HepG2 (cell line): ENCODE data around the gene KISS1. TPM values are rescaled to one million over a fixed set of nuclear protein-coding genes. Genes with fewer than 3 reads are reported as not detected.

Experiments used
- CREBL2 ChIP-seq: sonication (generic); formaldehyde crosslinking; IDR thresholded peaks from 2 replicates; pipeline ENCODE4 v1.8.1; 2023; ENCODE audit warnings: missing genetic modification reagents, mild to moderate bottlenecking, borderline replicate concordance
- CSRNP1 ChIP-seq: sonication (generic); formaldehyde crosslinking; IDR thresholded peaks from 2 replicates; pipeline ENCODE4 v1.8.1; 2023; ENCODE audit warnings: mild to moderate bottlenecking, missing genetic modification reagents
- GLMP ChIP-seq: sonication (generic); formaldehyde crosslinking; IDR thresholded peaks from 2 replicates; pipeline ENCODE4 v1.9.0; 2021; ENCODE audit warnings: missing genetic modification reagents, mild to moderate bottlenecking, borderline replicate concordance
- HMGA1 ChIP-seq: sonication (generic); formaldehyde crosslinking; conservative IDR thresholded peaks from 2 replicates; pipeline ENCODE4 v1.4.0; 2020; ENCODE audit warnings: missing genetic modification reagents
- HNRNPLL ChIP-seq: fragments of 200-400 bp; formaldehyde crosslinking; IDR thresholded peaks from 2 replicates; pipeline ENCODE4 v1.6.1; 2017; ENCODE audit warnings: mild to moderate bottlenecking, low read depth, low read length; ENCODE audit not compliant: poor library complexity, severe bottlenecking
- IRF1 ChIP-seq: sonication (generic); formaldehyde crosslinking; IDR thresholded peaks from 2 replicates; pipeline ENCODE4 v1.4.0; 2020; ENCODE audit warnings: low read depth, mild to moderate bottlenecking, missing genetic modification reagents
- LCORL ChIP-seq, 2 experiments: fragments of 450-650 bp in 1 of 2; sonication (generic) in 1 of 2; formaldehyde crosslinking in 1 of 2; IDR thresholded peaks; 2 replicates each; pipeline versions ENCODE4 v1.5.0 to v1.6.1; 2017 to 2020; ENCODE audit warnings: antibody characterized with exemption in 1 of 2, missing genetic modification reagents in 1 of 2
- MIER2 ChIP-seq: IDR thresholded peaks from 2 replicates; pipeline ENCODE4 v1.6.1; 2016; ENCODE audit warnings: missing biosample characterization, missing genetic modification reagents
- NCOA1 ChIP-seq: sonication (generic); formaldehyde crosslinking; IDR thresholded peaks from 2 replicates; pipeline ENCODE4 v1.9.0; 2021; ENCODE audit warnings: missing genetic modification reagents
- NCOA5 ChIP-seq: sonication (generic); formaldehyde crosslinking; IDR thresholded peaks from 2 replicates; pipeline ENCODE4 v1.4.0; 2020; ENCODE audit warnings: missing genetic modification reagents
- NFKB2 ChIP-seq: sonication (generic); formaldehyde crosslinking; IDR thresholded peaks from 2 replicates; pipeline ENCODE4 v1.4.0; 2020; ENCODE audit warnings: missing genetic modification reagents, borderline replicate concordance
- NR0B2 ChIP-seq: sonication (generic); formaldehyde crosslinking; IDR thresholded peaks from 2 replicates; pipeline ENCODE4 v1.4.0; 2020; ENCODE audit warnings: mild to moderate bottlenecking, missing genetic modification reagents
- ONECUT2 ChIP-seq: sonication (generic); formaldehyde crosslinking; IDR thresholded peaks from 2 replicates; pipeline ENCODE4 v1.4.0; 2020; ENCODE audit warnings: missing genetic modification reagents
- RELA ChIP-seq: sonication (generic); formaldehyde crosslinking; IDR thresholded peaks from 2 replicates; pipeline ENCODE4 v1.4.0; 2020; ENCODE audit warnings: missing genetic modification reagents
- STAG1 ChIP-seq: sonication (generic); formaldehyde crosslinking; IDR thresholded peaks from 2 replicates; pipeline ENCODE4 v1.4.0; 2020; ENCODE audit warnings: missing genetic modification reagents
- TCF7 ChIP-seq: sonication (generic); IDR thresholded peaks from 2 replicates; pipeline ENCODE4 v1.6.1; 2016; ENCODE audit warnings: antibody characterized with exemption, low read depth
- UBTF ChIP-seq: sonication (generic); formaldehyde crosslinking; IDR thresholded peaks from 2 replicates; pipeline ENCODE4 v1.4.0; 2020; ENCODE audit warnings: mild to moderate bottlenecking, missing genetic modification reagents
- ZNF572 ChIP-seq: sonication (generic); formaldehyde crosslinking; IDR thresholded peaks from 2 replicates; pipeline ENCODE4 v1.5.1; 2020; ENCODE audit warnings: mild to moderate bottlenecking, missing genetic modification reagents
- ZNF574 ChIP-seq: sonication (generic); formaldehyde crosslinking; IDR thresholded peaks from 2 replicates; pipeline ENCODE4 v1.4.0; 2020; ENCODE audit warnings: missing genetic modification reagents
- ZNF775 ChIP-seq: sonication (generic); formaldehyde crosslinking; IDR thresholded peaks from 2 replicates; pipeline ENCODE4 v1.4.0; 2020; ENCODE audit warnings: missing genetic modification reagents, mild to moderate bottlenecking, moderate library complexity, borderline replicate concordance
- ZNF879 ChIP-seq: sonication (generic); formaldehyde crosslinking; IDR thresholded peaks from 2 replicates; pipeline ENCODE4 v1.8.1; 2023; ENCODE audit warnings: missing genetic modification reagents
- polyA plus RNA-seq, 8 experiments: library from polyadenylated mRNA; depleted of rRNA in 3 of 8; stranded (reverse) in 7 of 8; unstranded in 1 of 8; fragments of >200 nt; fragmentation: Illumina TruSeq in 4 of 8; extraction: Trizol in 4 of 8; gene quantifications; 2 replicates each; pipeline versions ENCODE4 v1.2.1 to v1.2.3, GENCODE V29; 2011 to 2016; ENCODE audit warnings: low read depth in 4 of 8, missing spikeins in 1 of 8, mixed read lengths in 1 of 8; ENCODE audit not compliant: insufficient read depth in 1 of 8
- total RNA-seq, 5 experiments: library from RNA; depleted of rRNA; stranded (reverse); fragments of >200 nt; fragmentation: Illumina TruSeq; extraction: Trizol; gene quantifications; 2 replicates each; pipeline ENCODE4 v1.2.3, GENCODE V29; 2016; ENCODE audit warnings: low read depth in 1 of 5

The KISS1 gene
- total and polyA plus RNA-seq, 2 of the 13 experiments (the other 11 are each of a cell fraction or from before 2014, with no cell fraction given), result 0.24 to 0.80 TPM

- TF ChIP-seq ONECUT2 (CRISPR knock-in tag) (no peak), NFKB2 (no peak), IRF1 (no peak), ZNF879 (CRISPR knock-in tag) (no peak), ZNF574 (0 out of 2 replicates have a peak, but pooled peaks have one; percentile 38), NR0B2 (CRISPR knock-in tag) (peak; percentile 37; the same call in 1 of the 2 replicates), UBTF (CRISPR knock-in tag) (no peak), HMGA1 (CRISPR knock-in tag) (no peak), CREBL2 (no peak), TCF7 (no peak), ZNF572 (0 out of 2 replicates have a peak, but pooled peaks have one; percentile 20), CSRNP1 (CRISPR knock-in tag) (no peak), LCORL (IDR thresholded peaks at IDR 0.05) (no peak), LCORL (CRISPR knock-in tag; IDR thresholded peaks at IDR 0.05) (peak; percentile 64; the same call in 1 of the 2 replicates), GLMP (no peak), ZNF775 (no peak), RELA (CRISPR knock-in tag) (no peak), NCOA1 (peak; percentile 33; the same call in 1 of the 2 replicates), MIER2 (CRISPR knock-in tag) (no peak), STAG1 (CRISPR knock-in tag) (peak; percentile 77), NCOA5 (CRISPR knock-in tag) (no peak), HNRNPLL (peak; percentile 31)
Observed at GRCh38 chr1:204207136-204207616, 10.9 kb upstream of the KISS1 start (continued).
